ENCODE results near the gene ACTRT2. TPM values are rescaled to one million over a fixed set of nuclear protein-coding genes. Genes with fewer than 3 reads are reported as not detected.

ACTRT2 gene
- total and polyA plus RNA-seq, 2 experiments from 2014 or later, result not detected

DNA sequence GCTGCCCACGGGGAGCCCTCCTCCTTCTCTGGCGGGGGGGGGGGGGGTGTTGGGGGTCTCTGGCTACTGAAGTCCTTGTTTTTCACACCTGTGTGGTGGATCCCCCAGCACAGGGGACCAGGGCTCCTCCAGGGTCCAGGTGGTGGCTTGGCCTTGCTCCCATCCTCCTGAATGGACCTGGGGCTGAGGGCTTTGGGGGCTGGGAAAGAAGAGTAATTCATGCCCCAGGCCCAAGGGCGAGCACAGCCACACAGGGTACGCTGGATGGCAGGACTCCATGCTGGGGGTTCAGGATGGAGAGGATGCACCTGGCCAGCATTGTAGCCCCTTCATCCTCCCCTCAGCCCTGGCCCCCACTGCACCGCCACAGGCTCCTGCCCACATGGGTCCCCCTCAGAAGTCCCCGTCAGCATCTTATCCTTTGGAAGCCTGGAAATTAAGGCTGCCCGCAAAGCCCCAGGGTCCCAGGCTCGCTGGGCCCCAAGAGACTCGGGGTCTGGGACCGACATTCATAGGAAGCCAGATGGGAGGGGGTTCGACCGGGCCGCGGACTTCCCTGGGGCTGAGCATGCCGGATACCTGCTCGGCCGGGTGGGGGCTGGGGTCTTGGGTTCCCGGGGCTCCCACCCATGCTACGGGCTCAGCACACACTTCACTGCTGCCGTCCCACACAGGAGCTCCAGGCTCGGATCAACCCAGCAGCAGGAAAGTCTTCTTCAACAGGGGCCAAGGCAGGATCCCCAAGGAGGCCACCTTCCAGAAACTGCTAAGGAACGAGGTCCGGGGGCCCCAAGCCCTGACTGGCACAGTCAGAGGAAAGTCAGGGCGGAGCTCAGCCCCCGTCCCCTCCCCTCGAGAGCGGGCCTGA is 49.0 kb upstream of the ACTRT2 start:
- no peaks in the 10 kb centered on the region for H3K27me3 ChIP-seq (ENCODE audit: insufficient read depth)
- Mint-ChIP-seq H3K4me3 (no peak overlapping the region), H3K4me1 (no peaks in the 10 kb centered on the region), H3K27me3 (ENCODE audit: insufficient read depth, low read depth, poor library complexity) (peaks cover 2% of the 10 kb centered on the region), H3K9me3 (peaks cover 39% of the 10 kb centered on the region), H3K36me3 (ENCODE audit: low read depth) (peaks cover 4% of the 10 kb centered on the region; the same call in 1 of the 3 replicates), H3K27ac (no peak overlapping the region)
- no peak overlapping the region for H3K4me2 ChIP-seq
- DNase-seq (ENCODE audit: low spot score), result no peak
- H3K9me2 ChIP-seq (ENCODE audit: insufficient read depth), result no peaks in the 10 kb centered on the region
- H3K4me3 ChIP-seq, result no peak overlapping the region
- no peak overlapping the region for H2AFZ ChIP-seq
- TF ChIP-seq, protein P1, sequence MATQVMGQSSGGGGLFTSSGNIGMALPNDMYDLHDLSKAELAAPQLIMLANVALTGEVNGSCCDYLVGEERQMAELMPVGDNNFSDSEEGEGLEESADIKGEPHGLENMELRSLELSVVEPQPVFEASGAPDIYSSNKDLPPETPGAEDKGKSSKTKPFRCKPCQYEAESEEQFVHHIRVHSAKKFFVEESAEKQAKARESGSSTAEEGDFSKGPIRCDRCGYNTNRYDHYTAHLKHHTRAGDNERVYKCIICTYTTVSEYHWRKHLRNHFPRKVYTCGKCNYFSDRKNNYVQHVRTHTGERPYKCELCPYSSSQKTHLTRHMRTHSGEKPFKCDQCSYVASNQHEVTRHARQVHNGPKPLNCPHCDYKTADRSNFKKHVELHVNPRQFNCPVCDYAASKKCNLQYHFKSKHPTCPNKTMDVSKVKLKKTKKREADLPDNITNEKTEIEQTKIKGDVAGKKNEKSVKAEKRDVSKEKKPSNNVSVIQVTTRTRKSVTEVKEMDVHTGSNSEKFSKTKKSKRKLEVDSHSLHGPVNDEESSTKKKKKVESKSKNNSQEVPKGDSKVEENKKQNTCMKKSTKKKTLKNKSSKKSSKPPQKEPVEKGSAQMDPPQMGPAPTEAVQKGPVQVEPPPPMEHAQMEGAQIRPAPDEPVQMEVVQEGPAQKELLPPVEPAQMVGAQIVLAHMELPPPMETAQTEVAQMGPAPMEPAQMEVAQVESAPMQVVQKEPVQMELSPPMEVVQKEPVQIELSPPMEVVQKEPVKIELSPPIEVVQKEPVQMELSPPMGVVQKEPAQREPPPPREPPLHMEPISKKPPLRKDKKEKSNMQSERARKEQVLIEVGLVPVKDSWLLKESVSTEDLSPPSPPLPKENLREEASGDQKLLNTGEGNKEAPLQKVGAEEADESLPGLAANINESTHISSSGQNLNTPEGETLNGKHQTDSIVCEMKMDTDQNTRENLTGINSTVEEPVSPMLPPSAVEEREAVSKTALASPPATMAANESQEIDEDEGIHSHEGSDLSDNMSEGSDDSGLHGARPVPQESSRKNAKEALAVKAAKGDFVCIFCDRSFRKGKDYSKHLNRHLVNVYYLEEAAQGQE (IDR thresholded peaks at IDR 0.05; ENCODE audit: unreplicated experiment), result no peak
- TF ChIP-seq, protein P2, sequence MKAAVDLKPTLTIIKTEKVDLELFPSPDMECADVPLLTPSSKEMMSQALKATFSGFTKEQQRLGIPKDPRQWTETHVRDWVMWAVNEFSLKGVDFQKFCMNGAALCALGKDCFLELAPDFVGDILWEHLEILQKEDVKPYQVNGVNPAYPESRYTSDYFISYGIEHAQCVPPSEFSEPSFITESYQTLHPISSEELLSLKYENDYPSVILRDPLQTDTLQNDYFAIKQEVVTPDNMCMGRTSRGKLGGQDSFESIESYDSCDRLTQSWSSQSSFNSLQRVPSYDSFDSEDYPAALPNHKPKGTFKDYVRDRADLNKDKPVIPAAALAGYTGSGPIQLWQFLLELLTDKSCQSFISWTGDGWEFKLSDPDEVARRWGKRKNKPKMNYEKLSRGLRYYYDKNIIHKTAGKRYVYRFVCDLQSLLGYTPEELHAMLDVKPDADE (IDR thresholded peaks at IDR 0.05), result no peak
- TF ChIP-seq STAT1 (IDR thresholded peaks at IDR 0.05; ENCODE audit: unreplicated experiment) (no peak), EZH2 (IDR thresholded peaks at IDR 0.05; ENCODE audit: low read depth, unreplicated experiment) (no peak), ZNF114 (CRISPR knock-in tag; IDR thresholded peaks at IDR 0.05) (no peak), ZNF462 (CRISPR knock-in tag; IDR thresholded peaks at IDR 0.05) (no peak), EZH2phosphoT487 (IDR thresholded peaks at IDR 0.05; ENCODE audit: unreplicated experiment) (no peak), CTCF (conservative IDR thresholded peaks at IDR 0.05; ENCODE audit: low read depth in 2 of 2) (no peak), ZNF331 (CRISPR knock-in tag; IDR thresholded peaks at IDR 0.05; ENCODE audit: low read depth) (no peak)
- H3K36me3 ChIP-seq (ENCODE audit: insufficient read depth), result no peaks in the 10 kb centered on the region
- H4K20me1 ChIP-seq (replicated peaks; ENCODE audit: insufficient read depth), result no peaks in the 10 kb centered on the region
- no peak for ATAC-seq
- no peaks in the 10 kb centered on the region for H3K79me2 ChIP-seq (replicated peaks; ENCODE audit: insufficient read depth)
- no peaks in the 10 kb centered on the region for H3K4me1 ChIP-seq (ENCODE audit: insufficient read depth)
- no peaks in the 10 kb centered on the region for H3F3A ChIP-seq (replicated peaks; ENCODE audit: low read depth)
- H3K27ac ChIP-seq (ENCODE audit: low read depth), result no peak overlapping the region

All from GM23338 (cell line).